ENCODE data around the gene TCF4. TPM values are rescaled to one million over a fixed set of nuclear protein-coding genes. Genes with fewer than 3 reads are reported as not detected.

The TCF4 gene
- total RNA-seq, 1 experiment from 2014 or later = 12.5 TPM

DNA sequence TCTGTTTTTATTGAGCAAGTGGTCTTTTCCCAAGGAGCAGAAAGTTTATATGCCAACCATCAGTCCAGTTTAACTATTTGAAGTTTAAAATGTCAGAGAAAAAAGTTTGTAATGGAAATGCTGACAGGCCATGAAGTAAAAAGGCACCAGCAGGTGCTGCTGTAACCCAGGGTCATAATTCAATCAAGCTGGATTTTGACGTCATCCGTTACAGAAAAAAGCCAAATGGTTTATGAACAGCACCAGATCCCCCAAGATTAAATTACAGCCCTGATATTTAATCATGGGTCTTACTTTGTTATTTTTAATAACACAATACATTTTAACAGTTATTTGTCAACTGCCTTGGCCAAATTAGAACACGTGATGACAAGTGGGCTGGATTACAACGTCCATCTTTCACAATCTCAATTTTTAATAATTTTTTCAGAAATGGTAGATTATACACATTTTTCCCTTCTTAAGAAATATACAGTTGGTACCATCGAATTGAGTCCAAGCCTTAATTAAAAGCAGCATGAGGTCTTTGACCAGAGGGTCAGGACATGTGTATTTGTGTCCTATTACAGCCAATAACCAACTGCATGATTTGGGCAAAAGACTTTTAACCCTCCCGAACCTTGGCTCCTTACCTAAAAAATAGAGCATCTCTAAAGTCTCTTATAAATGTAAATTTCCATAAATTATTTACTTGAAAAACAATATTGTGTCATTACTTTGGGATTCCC is 10.0 kb downstream of the TCF4 start:
- no peaks in the 10 kb centered on the region for H3K27me3 ChIP-seq (ENCODE audit: low read length)
- ATAC-seq (no peak), DNase-seq (no peak)
- no peaks in the 10 kb centered on the region for H3K4me1 ChIP-seq (ENCODE audit: insufficient read depth, low read length)
- TF ChIP-seq EZH2phosphoT487 (IDR thresholded peaks at IDR 0.05; ENCODE audit: borderline replicate concordance, low read length) = no peak
- TF ChIP-seq, protein P1, sequence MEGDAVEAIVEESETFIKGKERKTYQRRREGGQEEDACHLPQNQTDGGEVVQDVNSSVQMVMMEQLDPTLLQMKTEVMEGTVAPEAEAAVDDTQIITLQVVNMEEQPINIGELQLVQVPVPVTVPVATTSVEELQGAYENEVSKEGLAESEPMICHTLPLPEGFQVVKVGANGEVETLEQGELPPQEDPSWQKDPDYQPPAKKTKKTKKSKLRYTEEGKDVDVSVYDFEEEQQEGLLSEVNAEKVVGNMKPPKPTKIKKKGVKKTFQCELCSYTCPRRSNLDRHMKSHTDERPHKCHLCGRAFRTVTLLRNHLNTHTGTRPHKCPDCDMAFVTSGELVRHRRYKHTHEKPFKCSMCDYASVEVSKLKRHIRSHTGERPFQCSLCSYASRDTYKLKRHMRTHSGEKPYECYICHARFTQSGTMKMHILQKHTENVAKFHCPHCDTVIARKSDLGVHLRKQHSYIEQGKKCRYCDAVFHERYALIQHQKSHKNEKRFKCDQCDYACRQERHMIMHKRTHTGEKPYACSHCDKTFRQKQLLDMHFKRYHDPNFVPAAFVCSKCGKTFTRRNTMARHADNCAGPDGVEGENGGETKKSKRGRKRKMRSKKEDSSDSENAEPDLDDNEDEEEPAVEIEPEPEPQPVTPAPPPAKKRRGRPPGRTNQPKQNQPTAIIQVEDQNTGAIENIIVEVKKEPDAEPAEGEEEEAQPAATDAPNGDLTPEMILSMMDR (conservative IDR thresholded peaks at IDR 0.05; ENCODE audit: low read depth, low read length) = peak; percentile 43
- TF ChIP-seq EZH2 (IDR thresholded peaks at IDR 0.05; ENCODE audit: low read length, unreplicated experiment) = no peak
- H3K4me3 ChIP-seq (ENCODE audit: low read length) = no peak overlapping the region
- no peaks in the 10 kb centered on the region for H4K20me1 ChIP-seq (ENCODE audit: low read length)
- no TSS peak for BruUV-seq (replicated peaks)
- no peak overlapping the region for H3K9ac ChIP-seq (ENCODE audit: low read length)
- no peaks in the 10 kb centered on the region for H3K79me2 ChIP-seq (ENCODE audit: low read length)
- ChIA-PET CTCF (interaction anchor here (0.7 kb wide), 1 partner anchor 204 kb away, joined by 5 read pairs; no protein-coding TSS in a partner anchor), POLR2A (ENCODE audit: unreplicated experiment) (no interaction called here)
- H3K4me2 ChIP-seq (ENCODE audit: low read length) = no peak overlapping the region
- H3K9me2 ChIP-seq (replicated peaks; ENCODE audit: low read length) = no peaks in the 10 kb centered on the region
- intact Hi-C loops (cut with micrococcal nuclease) = loop anchor here (2.0 kb wide), 1 partner anchor 203 kb away; no protein-coding TSS in a partner anchor
- no peak overlapping the region for H2AFZ ChIP-seq (ENCODE audit: low read length)
- no peaks in the 10 kb centered on the region for H3F3A ChIP-seq (ENCODE audit: low read length, unreplicated experiment)
- no peaks in the 10 kb centered on the region for H3K9me3 ChIP-seq (ENCODE audit: low read length)
- no peaks in the 10 kb centered on the region for H3K36me3 ChIP-seq (ENCODE audit: low read depth, low read length)
- H3K27ac ChIP-seq (ENCODE audit: low read length) = no peak overlapping the region

DNA sequence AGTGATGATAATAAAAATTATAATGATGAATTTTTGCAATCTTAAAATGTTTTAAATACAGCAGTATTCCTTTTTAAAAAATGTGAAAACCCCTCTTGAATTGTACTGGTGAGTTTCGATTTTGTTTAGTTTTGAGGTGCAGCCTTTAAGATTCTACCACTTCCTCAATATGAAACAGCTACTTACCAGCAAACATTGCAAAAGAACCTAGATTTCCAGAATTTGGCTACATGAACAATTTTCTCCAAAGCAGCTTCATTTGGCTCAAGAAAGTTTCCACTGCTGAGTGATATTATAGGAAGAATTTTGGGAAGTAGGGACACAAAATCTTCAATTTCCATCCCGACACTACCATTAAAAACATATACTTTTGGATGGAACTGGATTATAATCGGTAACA is 12.0 kb downstream of the TCF4 start:
- CTCF ChIA-PET = no interaction called here
- Histone ChIP-seq H3K9me2 (replicated peaks; ENCODE audit: low read length) (no peaks in the 10 kb centered on the region), H3K4me3 (ENCODE audit: low read length) (no peak overlapping the region), H3K36me3 (ENCODE audit: low read depth, low read length) (no peaks in the 10 kb centered on the region), H3K27me3 (ENCODE audit: low read length) (no peaks in the 10 kb centered on the region), H3F3A (ENCODE audit: low read length, unreplicated experiment) (no peaks in the 10 kb centered on the region), H3K9me3 (ENCODE audit: low read length) (no peaks in the 10 kb centered on the region), H4K20me1 (ENCODE audit: low read length) (no peaks in the 10 kb centered on the region), H2AFZ (ENCODE audit: low read length) (no peak overlapping the region), H3K4me2 (ENCODE audit: low read length) (no peak overlapping the region), H3K79me2 (ENCODE audit: low read length) (no peaks in the 10 kb centered on the region), H3K27ac (ENCODE audit: low read length) (no peak overlapping the region), H3K4me1 (ENCODE audit: insufficient read depth, low read length) (no peaks in the 10 kb centered on the region), H3K9ac (ENCODE audit: low read length) (no peak overlapping the region)
- POLR2A ChIA-PET (ENCODE audit: unreplicated experiment) = no interaction called here
- TF ChIP-seq EZH2phosphoT487 (IDR thresholded peaks at IDR 0.05; ENCODE audit: borderline replicate concordance, low read length) (no peak), EZH2 (IDR thresholded peaks at IDR 0.05; ENCODE audit: low read length, unreplicated experiment) (no peak)
- TF ChIP-seq, protein P1 (conservative IDR thresholded peaks at IDR 0.05; ENCODE audit: low read depth, low read length) = no peak
- BruUV-seq (replicated peaks) = no TSS peak
- DNase-seq = no peak
- intact Hi-C loops (cut with micrococcal nuclease) = no loop called here
- ATAC-seq = no peak

DNA sequence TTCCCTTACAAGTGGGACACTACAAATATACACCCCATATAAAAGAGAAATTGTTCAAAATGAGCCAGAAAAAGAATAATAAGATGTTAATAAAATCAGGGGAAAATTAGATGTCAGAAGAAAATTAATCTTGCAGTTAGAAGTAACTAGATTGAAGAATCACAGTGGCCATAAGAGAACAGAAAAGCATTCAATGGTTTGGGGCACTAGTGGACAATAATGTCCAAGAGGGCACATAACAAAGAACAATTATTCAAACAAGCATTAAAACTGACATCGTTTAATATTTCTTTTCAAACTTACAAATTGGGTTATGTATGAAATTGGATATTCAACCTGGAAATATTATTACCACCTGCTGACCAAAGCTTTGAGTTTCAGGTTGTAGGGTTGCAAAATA is 12.9 kb downstream of the TCF4 start:
- Histone ChIP-seq H4K20me1 (ENCODE audit: low read length) (no peaks in the 10 kb centered on the region), H3K79me2 (ENCODE audit: low read length) (no peaks in the 10 kb centered on the region)

More for the DNA sequence above, 12.9 kb downstream of the TCF4 start:
- intact Hi-C loops (cut with micrococcal nuclease) = no loop called here
- H3K36me3 ChIP-seq (ENCODE audit: low read depth, low read length) = no peaks in the 10 kb centered on the region
- no peaks in the 10 kb centered on the region for H3K9me3 ChIP-seq (ENCODE audit: low read length)
- H3K9ac ChIP-seq (ENCODE audit: low read length) = no peak overlapping the region
- H3K27me3 ChIP-seq (ENCODE audit: low read length) = no peaks in the 10 kb centered on the region
- no peaks in the 10 kb centered on the region for H3K4me1 ChIP-seq (ENCODE audit: insufficient read depth, low read length)
- no peak overlapping the region for H2AFZ ChIP-seq (ENCODE audit: low read length)
- no peak overlapping the region for H3K4me3 ChIP-seq (ENCODE audit: low read length)
- H3F3A ChIP-seq (ENCODE audit: low read length, unreplicated experiment) = no peaks in the 10 kb centered on the region
- POLR2A ChIA-PET (ENCODE audit: unreplicated experiment) = no interaction called here
- H3K4me2 ChIP-seq (ENCODE audit: low read length) = no peak overlapping the region
- DNase-seq (no peak), ATAC-seq (no peak)
- no peak for TF ChIP-seq EZH2 (IDR thresholded peaks at IDR 0.05; ENCODE audit: low read length, unreplicated experiment)
- TF ChIP-seq EZH2phosphoT487 (IDR thresholded peaks at IDR 0.05; ENCODE audit: borderline replicate concordance, low read length) = no peak
- TF ChIP-seq, protein P1 (conservative IDR thresholded peaks at IDR 0.05; ENCODE audit: low read depth, low read length) = no peak
- CTCF ChIA-PET = no interaction called here
- no TSS peak for BruUV-seq (replicated peaks)
- H3K9me2 ChIP-seq (replicated peaks; ENCODE audit: low read length) = no peaks in the 10 kb centered on the region
- no peak overlapping the region for H3K27ac ChIP-seq (ENCODE audit: low read length)
